Putamen (tissue), 1 donor: ENCODE measurements around the gene TUBGCP5.
"Not testable (repeated sequence)": the region's sequence is repeated elsewhere in the genome, so short reads cannot be mapped to it uniquely, and the experiment has no call there.

ENCODE experiments used
- DNase-seq: peaks from one replicate; pipeline ENCODE4 v3.0.0-alpha.2; 2016; ENCODE audit warnings: low spot score

Gene TUBGCP5

DNA sequence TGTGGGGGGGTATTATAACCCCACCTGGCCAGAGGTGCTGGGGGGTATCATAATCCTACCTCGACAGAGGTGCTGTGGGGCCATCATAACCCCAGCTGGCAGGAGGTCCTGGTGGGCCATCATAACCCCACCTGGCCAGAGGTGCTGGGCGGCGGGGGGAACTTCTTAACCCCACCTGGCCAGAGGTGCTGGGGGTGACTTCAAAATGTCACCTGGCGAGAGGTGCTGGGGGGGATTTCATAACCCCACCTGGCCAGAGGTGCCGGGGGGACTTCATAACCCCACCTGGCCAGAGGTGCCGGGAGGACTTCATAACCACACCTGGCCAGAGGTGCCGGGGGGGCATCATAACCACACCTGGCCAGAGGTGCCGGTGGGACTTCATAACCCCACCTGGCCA, 2.4 kb upstream of the TUBGCP5 start:
- not testable (repeated sequence) for DNase-seq

DNA sequence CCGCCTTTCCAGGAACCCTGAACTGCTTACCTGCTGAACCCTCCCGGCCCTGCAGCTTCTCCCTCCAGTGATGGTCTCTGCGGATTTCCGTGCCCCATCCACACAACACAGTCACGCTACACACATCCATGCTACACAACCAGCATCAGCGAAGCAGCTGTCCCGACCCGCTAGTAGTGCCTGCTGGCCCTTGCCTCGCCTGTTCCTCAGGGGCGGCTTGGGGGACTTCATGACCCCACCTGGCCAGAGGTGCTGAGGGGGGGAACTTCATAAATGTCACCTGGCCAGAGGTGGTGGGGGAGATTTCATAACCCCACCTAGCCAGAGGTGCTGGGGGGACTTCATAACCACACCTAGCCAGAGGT, 530 bp upstream of the TUBGCP5 start:
- DNase-seq: no peak

- no peak for DNase-seq
Observed at GRCh38 chr15:23038726-23039142, 635 bp downstream of the TUBGCP5 start.

DNA sequence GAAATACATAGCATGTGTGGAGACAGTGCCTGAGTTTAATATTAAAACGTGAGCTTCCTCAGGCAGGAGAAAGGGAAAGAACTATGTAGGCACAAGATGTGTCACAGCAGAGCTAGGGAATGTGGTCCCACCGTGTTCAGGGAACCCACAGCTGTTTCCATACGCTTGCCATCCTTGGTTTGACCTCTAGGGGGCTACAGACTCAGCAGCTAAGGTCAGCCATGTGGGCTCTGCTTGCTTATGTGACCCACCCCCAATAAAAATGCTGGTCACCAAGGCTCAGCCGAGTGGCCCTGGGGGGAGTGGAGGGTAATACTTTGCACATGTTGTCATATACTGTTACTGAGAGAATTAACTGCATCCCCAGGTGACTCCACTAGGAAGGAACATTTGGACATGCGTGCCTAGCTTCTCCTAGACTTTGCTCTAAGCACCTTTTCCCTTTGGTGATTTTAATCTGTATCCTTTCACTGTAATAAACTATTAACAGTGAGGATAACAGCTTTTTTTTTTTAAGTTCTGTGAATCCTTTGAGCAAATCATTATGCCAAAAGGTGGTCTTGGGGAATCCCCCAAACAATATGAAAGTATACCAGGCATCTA, 3.3 kb downstream of the TUBGCP5 start:
- peak; percentile 11 for DNase-seq

DNA sequence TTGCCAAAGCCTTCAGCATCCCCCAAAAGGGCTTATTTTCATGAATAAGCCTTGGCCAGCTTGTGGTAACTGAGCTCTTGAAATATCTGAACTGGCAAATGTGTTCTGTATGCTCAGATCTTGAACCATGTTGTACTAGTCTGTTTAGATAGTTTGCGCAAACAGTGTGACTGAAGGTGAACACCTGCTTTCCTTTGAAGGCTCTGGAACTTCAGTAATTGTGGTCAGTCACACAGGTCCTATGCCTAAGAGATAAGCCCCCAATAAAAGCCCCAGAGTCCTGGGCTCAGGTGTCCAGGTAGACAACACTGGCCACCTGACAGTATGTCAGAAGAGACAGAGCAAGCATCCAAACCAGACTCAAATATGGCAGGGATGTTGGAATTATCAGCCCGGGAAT, 5.4 kb downstream of the TUBGCP5 start:
- no peak for DNase-seq

- no peak for DNase-seq
Observed at GRCh38 chr15:23026218-23026617, 13.2 kb downstream of the TUBGCP5 start.

DNA sequence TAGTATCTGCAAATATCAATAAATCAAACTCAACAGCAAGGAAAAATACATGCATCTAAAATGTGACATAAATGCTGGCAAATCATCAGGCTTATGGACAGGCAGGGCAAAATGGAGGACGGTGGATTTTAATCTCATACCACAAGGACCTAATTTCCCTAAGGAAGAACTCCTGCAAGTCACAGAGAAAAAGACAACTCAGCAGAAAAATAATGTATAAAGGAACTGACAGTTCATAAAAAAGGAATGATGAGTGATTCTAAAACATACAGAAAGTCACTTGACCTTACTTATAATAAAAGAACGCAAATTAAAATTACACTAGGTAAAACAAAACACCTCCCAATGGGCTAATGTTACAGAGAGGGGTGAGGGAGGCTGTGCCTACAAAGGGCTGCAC, 17.2 kb downstream of the TUBGCP5 start:
- DNase-seq: no peak

- no peak for DNase-seq
Observed at GRCh38 chr15:23014394-23015000, 24.9 kb downstream of the TUBGCP5 start.

DNA sequence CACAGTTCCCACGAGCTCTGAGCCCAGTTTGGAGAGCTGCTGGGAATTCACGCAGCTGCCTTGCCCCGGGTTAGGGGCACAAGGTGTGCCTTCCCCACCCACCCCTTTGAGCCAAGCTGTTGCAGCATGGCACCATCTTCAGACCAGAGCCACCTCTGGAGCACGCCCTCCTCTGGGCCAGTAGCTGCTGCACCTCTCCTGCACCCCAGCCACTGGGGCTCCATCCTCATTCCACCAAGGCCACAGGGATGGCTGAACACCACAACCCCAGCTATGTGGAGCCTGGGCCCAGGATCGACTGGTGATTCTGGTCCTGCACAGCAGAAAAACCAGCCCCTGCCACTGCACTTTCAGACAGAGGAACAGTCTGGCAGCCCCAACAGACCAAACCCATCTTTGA, 25.7 kb downstream of the TUBGCP5 start:
- DNase-seq: no peak

DNA sequence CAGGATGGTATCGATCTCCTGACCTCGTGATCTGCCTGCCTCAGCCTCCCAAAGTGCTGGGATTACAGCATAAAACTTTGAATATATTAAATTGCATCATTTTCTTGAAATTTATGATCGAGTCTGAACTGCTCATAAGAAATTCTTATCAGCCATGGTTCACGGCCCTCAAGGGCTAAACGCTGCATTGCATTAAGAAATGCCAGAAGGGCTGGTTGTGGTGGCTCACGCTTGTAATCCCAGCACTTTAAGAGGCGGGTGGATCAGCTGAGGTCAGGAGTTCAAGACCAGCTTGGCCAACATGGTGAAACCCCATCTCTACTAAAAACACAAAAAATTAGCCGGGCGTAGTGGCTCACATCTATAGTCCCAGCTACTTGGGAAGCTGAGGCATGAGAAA, 26.8 kb downstream of the TUBGCP5 start:
- not testable (repeated sequence) for DNase-seq

DNA sequence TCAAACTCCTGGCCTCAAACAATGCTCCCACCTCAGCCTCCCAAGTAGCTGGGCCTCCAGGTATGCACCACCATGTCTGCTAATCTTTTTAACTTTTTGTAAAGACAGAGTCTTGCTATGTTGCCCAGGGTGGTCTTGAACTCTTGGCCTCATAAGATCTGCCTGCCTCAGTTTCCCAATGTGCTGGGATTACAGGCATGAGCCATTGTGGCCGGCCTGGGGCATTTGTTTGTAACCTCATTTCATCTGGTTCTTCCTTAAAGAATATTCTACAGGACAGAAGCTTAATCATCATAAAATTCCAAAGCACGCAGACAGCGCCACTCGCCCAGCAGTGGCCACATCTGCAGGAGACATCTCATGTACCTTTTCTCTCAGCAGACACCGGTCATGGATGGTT, 35.6 kb downstream of the TUBGCP5 start:
- DNase-seq: no peak

- DNase-seq: no peak
Observed at GRCh38 chr15:23002920-23003319, 36.4 kb downstream of the TUBGCP5 start.

DNA sequence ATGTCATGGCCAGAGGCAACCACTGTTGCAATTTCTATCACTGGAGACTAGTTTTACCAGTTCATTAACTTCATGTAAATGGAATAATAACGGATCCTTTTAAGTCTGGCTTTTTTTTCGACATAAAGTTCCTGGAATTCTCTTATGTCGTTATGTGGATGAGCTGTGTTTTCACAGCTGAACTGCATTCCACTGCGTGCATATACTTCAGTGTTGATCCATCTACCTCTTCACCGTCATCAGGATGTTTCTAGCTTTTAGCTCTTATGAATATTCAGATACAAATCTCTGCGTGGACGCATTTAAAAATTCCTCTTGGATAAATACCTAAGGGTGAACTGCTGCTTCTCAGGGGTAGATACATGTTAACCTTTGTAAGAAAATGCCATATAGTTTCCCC, 43.6 kb downstream of the TUBGCP5 start:
- DNase-seq: no peak

DNA sequence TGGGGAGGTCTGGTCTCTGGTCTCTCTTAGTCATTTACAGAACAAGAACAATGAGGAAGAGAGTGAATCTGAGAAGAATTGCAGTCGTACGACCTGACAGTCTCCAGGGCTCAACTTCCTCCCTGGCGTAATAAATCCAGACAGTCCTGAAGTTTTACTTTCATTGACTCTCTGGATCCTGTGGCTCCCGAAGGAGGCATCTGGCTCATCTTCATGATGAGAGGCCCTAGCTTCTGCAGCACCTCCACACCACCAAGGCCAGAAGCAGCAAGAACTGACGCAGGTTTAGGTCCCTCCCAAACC, 47.4 kb downstream of the TUBGCP5 start:
- DNase-seq: no peak

DNA sequence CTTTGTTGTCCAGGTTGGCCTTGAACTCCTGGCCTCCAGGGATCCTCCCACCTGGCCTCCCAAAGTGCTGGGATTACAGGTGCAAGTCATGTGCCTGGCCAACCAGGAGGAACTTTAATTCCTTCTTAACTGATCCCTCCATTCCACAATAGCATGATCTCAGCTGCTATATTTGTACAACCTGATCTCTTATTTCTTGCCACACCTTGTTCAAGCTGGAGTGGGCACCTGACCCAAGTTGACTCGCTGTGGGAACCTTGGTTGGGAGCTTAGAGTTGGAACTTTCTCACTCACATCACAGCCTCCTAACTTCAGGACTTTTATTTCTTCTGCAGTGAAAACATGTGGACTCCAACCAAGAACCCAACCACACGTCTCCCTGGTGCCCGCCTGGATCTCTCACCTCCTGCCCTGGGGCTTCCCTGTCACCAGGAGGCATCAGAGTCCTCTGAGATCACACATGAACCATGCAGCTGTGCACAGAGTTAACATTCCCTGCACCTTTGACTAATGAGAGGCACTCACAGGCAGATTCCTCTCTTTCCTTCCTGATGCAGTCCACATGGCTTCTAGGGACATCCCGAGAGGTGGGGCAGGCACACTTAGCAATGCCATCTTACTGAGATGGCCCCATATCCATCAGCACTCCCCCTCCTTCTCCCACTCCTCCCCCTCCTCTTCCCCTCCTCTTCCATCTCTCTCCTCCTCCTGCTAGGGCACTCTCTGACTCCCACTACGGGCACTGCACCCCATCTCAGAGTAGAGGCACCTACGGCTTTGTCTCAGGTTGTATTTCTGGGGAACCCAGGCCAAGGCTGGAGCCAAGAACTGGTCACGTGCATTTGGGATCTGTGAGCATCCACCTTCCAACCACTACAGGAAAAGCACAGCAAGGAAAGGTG, 49.5 kb downstream of the TUBGCP5 start:
- DNase-seq: no peak

DNA sequence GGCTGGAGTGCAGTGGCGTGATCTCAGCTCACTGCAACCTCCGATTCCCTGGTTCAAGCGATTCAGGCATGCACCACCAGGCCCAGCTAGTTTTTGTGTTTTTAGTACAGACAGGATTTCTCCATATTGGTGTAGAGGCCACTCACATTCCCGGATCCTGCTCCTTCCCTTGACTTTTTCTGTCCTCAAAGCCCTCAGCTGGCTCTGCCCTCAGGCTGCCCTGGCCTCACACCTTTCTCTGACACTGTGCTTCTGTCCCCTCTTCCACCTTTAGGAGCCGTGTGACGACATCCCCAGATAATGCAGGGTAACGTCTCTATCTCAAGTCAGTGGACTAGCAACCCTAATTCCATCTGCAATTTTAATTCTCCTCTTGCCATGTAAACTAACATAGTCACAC, 50.6 kb downstream of the TUBGCP5 start:
- no peak for DNase-seq

GRCh38 chr15:22981931-22982330, 57.4 kb downstream of the TUBGCP5 start:
- not testable (repeated sequence) for DNase-seq

- DNase-seq: no peak
Observed at GRCh38 chr15:22981051-22981840, 58.1 kb downstream of the TUBGCP5 start.

DNA sequence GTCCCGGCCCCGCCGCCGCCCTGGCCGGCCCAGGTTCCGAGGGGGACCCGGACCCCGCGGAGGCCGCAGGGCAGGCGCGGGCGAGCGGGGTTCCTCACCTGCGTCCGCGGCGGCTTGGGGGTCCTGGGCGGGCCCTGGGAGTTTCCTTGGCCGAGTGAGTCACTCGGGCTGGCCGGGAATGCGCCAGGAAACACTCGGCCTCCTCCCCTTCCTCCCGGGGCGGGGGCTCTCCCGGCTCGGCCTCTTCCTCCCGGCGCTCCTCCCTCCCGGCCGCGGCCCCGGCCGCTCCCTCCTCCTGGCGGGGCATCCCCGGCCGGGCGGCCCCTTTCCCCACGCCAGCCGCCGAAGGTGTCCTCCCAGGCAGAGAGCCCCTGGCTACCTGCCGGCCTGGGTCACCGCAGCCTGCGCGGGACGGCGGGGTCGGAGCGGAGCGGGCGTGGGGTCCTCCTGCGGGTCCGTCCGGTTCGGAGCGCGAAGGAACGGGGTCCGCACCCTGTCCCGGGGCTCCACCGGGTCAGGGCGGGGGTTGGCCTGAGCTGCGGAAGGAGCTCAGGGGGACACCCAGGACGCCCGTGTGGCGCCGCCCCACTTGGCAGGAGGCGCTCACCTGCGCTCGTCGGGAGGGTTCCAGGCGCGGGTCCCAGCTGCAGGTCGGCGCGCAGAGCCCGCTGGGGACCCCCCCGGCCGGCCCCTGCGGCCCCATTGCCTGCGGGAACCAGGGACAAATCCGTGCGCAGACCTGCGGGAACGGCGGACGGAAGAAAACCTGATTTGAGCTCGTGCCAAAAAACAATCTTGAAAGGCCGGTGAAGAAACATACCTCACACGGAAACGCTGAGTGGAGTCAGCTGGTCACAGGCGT, 58.9 kb downstream of the TUBGCP5 start, which contains the start of gene CYFIP1:
TSS of gene CYFIP1 (minus strand) at position 180 of the 862 bp plus-strand sequence. CDS start 33,083 bp downstream, outside the sequence.
- peak; percentile 52 for DNase-seq

DNA sequence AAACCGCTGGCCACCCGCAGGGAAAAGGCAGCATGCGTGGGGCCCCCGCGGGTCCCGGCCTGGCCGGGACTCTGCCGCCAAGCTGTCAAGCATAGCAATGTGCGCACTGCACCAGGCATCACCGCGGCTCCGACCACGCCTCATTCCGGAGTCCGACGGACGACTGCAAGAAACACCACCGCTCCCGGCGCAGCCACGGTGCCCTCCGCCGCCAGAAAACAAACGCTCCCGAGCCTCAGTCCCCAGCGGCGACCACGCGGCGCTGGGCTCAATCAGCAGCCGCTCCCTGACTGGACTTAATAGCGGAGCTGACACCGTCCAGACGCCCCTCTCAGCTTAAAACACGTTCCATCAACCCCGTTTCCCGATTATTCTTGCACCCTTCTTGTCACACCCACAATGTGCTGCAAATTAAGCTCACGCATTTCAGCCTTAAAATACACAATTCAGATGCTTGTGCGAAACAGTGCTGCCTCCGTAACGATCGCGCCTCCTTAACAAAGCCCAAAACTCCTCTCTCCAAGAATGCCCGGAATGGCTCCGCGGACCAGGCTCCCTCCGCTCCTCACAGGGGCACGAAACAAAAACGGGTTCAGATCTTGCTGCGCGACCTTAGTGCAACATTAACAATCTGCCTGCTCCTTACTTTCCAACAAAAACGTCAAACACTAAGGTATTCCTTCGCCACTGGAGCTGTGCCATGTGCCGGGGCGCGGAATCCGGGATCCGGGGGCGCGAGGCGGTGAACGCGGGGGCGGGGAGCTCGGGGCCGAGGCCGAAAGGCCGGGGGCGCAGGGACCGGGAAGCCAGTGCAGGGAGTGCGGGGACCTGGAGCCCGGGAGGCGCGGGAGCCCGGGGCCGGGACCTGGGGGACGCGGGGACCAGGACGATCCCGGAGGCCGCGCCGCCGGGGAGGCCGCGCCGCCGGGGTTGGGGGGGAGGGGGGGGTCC, 59.9 kb downstream of the TUBGCP5 start:
- DNase-seq: no peak
